ACC112 (cell line): ENCODE data around the gene ETFDH.
"Not testable (repeated sequence)": the region's sequence is repeated elsewhere in the genome, so short reads cannot be mapped to it uniquely, and the experiment has no call there.

ENCODE experiments used
- H2AFZ ChIP-seq: fragments of 200-600 bp; sonication (generic); one replicate; pipeline ENCODE4 v1.6.0; 2017; ENCODE audit warnings: antibody characterized with exemption, low read length; ENCODE audit not compliant: unreplicated experiment
- H3K27ac ChIP-seq: fragments of 200-600 bp; sonication (generic); 2 replicates; pipeline ENCODE4 v1.5.1; 2014; ENCODE audit warnings: low read depth, mild to moderate bottlenecking, antibody characterized with exemption, low read length, moderate library complexity
- H3K27me3 ChIP-seq: fragments of 200-600 bp; sonication (generic); 2 replicates; pipeline ENCODE4 v1.6.1; 2014; ENCODE audit warnings: mild to moderate bottlenecking, antibody characterized with exemption, low read length, moderate library complexity, mixed read lengths; ENCODE audit not compliant: insufficient read depth
- H3K36me3 ChIP-seq: fragments of 200-600 bp; sonication (generic); 2 replicates; pipeline ENCODE4 v1.6.1; 2016; ENCODE audit warnings: mild to moderate bottlenecking, antibody characterized with exemption, low read length, moderate library complexity, mixed read lengths; ENCODE audit not compliant: insufficient read depth
- H3K4me1 ChIP-seq: fragments of 200-600 bp; sonication (generic); one replicate; pipeline ENCODE4 v1.6.1; 2016; ENCODE audit warnings: low read length, mixed read lengths; ENCODE audit not compliant: insufficient read depth, unreplicated experiment, control insufficient read depth
- H3K4me3 ChIP-seq: fragments of 200-600 bp; sonication (generic); 2 replicates; pipeline ENCODE4 v1.5.1; 2014; ENCODE audit warnings: mild to moderate bottlenecking, low read depth, low read length
- H3K79me2 ChIP-seq: fragments of 200-600 bp; sonication (generic); one replicate; pipeline ENCODE4 v1.6.0; 2016; ENCODE audit warnings: low read length; ENCODE audit not compliant: control insufficient read depth, unreplicated experiment, insufficient read depth

ETFDH gene

DNA sequence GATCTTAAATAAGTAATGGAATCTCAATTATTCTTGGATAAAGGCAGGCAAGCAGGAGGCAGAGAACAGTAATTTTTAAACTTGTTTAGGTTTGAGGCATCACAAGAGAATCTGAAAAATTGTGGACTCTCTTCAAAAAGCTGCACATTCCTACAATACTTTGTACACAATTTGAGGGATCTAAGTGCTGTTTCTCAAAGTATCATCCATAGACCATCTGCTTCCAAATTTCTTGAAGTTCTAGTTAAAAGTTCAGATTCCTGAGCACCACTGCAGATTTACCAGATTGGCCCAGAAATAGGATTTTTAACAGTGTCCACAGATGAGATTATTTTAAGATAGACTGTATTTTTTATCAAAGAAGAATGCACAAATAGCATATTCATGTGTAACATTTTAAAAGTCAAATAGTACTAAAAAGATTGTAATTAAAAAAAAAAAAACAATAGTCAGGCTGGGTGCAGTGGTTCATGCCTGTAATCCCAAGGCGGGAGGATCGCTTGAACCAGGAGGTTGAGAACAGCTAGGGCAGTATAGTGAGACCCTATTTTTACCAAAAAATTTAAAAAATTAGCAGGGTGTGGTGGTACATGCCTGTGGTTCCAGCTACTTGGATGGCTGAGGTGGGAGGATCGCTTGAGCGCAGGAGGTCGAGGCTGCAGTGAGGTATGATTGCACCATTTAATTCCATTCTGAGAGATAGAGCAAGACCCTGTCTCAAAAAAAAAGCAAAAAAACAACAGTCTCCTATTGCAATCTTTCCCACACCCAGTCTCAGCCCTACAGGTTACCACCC, 82.5 kb downstream of the ETFDH start:
- H3K36me3 ChIP-seq: no peaks in the 10 kb centered on the region
- H3K27me3 ChIP-seq: no peaks in the 10 kb centered on the region
- peaks cover 4% of the 10 kb centered on the region for H3K4me1 ChIP-seq
- H3K4me3 ChIP-seq: no peak overlapping the region
- H2AFZ ChIP-seq: no peak overlapping the region
- H3K79me2 ChIP-seq: no peaks in the 10 kb centered on the region
- H3K27ac ChIP-seq: no peak overlapping the region

GRCh38 chr4:158755819-158756218, 83.7 kb downstream of the ETFDH start:
- H3K27ac ChIP-seq, H3K79me2 ChIP-seq, H3K4me3 ChIP-seq, H3K36me3 ChIP-seq, H3K4me1 ChIP-seq, H2AFZ ChIP-seq, H3K27me3 ChIP-seq: not testable (repeated sequence)

- Histone ChIP-seq H3K27me3 (no peaks in the 10 kb centered on the region), H3K4me1 (no peaks in the 10 kb centered on the region), H3K4me3 (no peak overlapping the region), H2AFZ (no peak overlapping the region), H3K79me2 (no peaks in the 10 kb centered on the region), H3K36me3 (no peaks in the 10 kb centered on the region), H3K27ac (no peak overlapping the region)
Observed at GRCh38 chr4:158756588-158756987, 84.5 kb downstream of the ETFDH start.

DNA sequence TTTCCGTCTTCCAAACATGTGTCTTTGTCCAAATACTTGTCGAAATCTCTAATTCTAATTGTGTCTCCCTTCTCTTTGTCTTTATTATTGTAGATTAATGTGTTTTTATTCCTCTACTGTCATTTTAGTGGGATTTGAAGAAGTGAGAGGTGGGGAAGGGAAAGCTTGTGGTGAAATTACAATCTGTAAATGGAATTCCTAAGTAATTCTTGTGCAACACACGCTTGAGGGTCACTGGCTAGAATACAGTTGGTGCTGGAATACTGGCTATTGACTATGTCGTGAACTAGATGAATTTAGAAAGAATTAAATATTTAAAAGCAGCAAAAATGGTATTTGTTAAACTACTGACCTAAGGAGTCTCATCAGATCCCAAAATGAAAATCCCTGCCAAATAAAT, 86.0 kb downstream of the ETFDH start:
- Histone ChIP-seq H3K79me2 (no peaks in the 10 kb centered on the region), H3K4me1 (no peaks in the 10 kb centered on the region), H3K36me3 (no peaks in the 10 kb centered on the region), H3K27ac (no peak overlapping the region), H3K27me3 (no peaks in the 10 kb centered on the region), H2AFZ (no peak overlapping the region), H3K4me3 (no peak overlapping the region)

DNA sequence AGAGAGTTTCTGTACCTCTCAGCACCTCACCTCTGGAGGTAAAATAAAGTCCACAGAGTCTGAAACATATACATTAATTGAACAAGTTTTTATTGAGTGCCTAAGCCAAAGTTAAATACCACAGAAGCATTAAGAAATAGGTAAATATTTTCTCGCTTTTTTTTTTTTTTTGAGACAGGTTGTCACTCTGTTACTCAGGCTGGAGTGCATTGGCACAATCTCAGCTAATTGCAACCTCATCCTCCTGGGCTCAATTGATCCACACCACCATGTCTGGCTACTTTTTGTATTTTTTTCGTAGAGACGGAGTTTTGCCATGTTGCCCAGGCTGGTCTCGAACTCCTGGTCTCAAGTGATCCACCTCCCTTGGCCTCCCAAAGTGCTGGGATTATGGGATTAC, 86.6 kb downstream of the ETFDH start:
- no peaks in the 10 kb centered on the region for H3K4me1 ChIP-seq
- H3K36me3 ChIP-seq: no peaks in the 10 kb centered on the region
- H3K27ac ChIP-seq: no peak overlapping the region
- no peaks in the 10 kb centered on the region for H3K27me3 ChIP-seq
- H2AFZ ChIP-seq: no peak overlapping the region
- H3K4me3 ChIP-seq: no peak overlapping the region
- H3K79me2 ChIP-seq: no peaks in the 10 kb centered on the region
